Measurements from ENCODE around the gene CCSER1. TPM values are rescaled to one million over a fixed set of nuclear protein-coding genes. Genes with fewer than 3 reads are reported as not detected.

The CCSER1 gene
- polyA plus RNA-seq, 3 donors, result 0.09 to 0.75 (median 0.13) TPM

DNA sequence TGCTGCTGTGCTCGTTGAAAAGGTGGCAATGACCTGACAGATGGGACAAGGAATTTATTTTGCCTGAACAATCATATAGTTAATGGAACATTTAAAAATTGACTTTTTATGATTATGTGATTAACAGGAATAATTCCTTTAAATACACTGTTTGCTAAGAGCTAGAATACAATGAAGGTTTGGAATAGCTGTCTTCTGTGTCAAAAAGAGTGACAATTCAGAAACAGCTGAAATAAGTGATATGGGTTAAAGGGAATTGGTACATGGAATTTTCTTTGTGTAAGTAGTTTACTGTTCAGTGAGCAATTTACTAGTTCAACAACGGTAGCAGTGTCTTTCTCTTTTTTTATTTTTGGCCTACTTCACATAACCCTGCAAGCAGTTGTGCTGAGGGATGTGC lies 1093.1 kb downstream of the CCSER1 start:
- H3K4me1 ChIP-seq (ENCODE audit: control insufficient read depth in 1 of 2, insufficient read depth in 2 of 2, low read length in 2 of 2), result no peaks in the 10 kb centered on the region
- peaks cover 2 to 15% (median 13%) of the 10 kb centered on the region in 7 donors for H3K9me3 Mint-ChIP-seq
- H3K27ac ChIP-seq (ENCODE audit: low read depth in 1 of 2, low read length in 2 of 2), result no peak overlapping the region
- H3K9me3 ChIP-seq (replicated peaks in 1 of 2; ENCODE audit: control insufficient read depth in 1 of 2, insufficient read depth in 1 of 2, low read length in 2 of 2), result peaks cover 8 to 20% of the 10 kb centered on the region in 2 donors
- H3K27ac Mint-ChIP-seq, result no peak overlapping the region
- WGBS (ENCODE audit: insufficient coverage), result no CpG with 5 or more reads among the region's 2 CpGs
- H2AFZ ChIP-seq (ENCODE audit: insufficient read depth, low read depth, low read length, poor library complexity, severe bottlenecking), result no peak overlapping the region
- H4K20me1 ChIP-seq (ENCODE audit: insufficient read depth, low read length), result no peaks in the 10 kb centered on the region
- no peak overlapping the region for H3K4me3 ChIP-seq (replicated peaks in 1 of 3; ENCODE audit: low read depth in 2 of 3, low read length in 3 of 3)
- H3K4me3 Mint-ChIP-seq, result no peak overlapping the region
- no peak overlapping the region for H3K4me2 ChIP-seq (replicated peaks; ENCODE audit: extremely low read depth, low read length, poor library complexity, severe bottlenecking)
- H3K27me3 Mint-ChIP-seq (ENCODE audit: low read depth in 3 of 3), result peaks cover 0 to 3% (median 2%) of the 10 kb centered on the region in 3 donors
- no peak overlapping the region for H3K9ac ChIP-seq (ENCODE audit: insufficient read depth, low read length, poor library complexity, severe bottlenecking)
- no peaks in the 10 kb centered on the region for H3K79me2 ChIP-seq (ENCODE audit: insufficient read depth, low read length)
- TF ChIP-seq, protein P1, sequence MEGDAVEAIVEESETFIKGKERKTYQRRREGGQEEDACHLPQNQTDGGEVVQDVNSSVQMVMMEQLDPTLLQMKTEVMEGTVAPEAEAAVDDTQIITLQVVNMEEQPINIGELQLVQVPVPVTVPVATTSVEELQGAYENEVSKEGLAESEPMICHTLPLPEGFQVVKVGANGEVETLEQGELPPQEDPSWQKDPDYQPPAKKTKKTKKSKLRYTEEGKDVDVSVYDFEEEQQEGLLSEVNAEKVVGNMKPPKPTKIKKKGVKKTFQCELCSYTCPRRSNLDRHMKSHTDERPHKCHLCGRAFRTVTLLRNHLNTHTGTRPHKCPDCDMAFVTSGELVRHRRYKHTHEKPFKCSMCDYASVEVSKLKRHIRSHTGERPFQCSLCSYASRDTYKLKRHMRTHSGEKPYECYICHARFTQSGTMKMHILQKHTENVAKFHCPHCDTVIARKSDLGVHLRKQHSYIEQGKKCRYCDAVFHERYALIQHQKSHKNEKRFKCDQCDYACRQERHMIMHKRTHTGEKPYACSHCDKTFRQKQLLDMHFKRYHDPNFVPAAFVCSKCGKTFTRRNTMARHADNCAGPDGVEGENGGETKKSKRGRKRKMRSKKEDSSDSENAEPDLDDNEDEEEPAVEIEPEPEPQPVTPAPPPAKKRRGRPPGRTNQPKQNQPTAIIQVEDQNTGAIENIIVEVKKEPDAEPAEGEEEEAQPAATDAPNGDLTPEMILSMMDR (IDR thresholded peaks at IDR 0.05), result no peak
- intact Hi-C loops (cut with micrococcal nuclease), result no loop called here
- no peak for DNase-seq
- H3K27me3 ChIP-seq (ENCODE audit: control insufficient read depth in 2 of 2, insufficient read depth in 2 of 2, low read length in 2 of 2), result no peaks in the 10 kb centered on the region
- no peaks in the 10 kb centered on the region for H3K36me3 ChIP-seq (replicated peaks in 1 of 2; ENCODE audit: control insufficient read depth in 1 of 2, insufficient read depth in 2 of 2, low read length in 2 of 2)
- no peaks in the 10 kb centered on the region for H3K36me3 Mint-ChIP-seq
- no peaks in the 10 kb centered on the region for H3K4me1 Mint-ChIP-seq

DNA sequence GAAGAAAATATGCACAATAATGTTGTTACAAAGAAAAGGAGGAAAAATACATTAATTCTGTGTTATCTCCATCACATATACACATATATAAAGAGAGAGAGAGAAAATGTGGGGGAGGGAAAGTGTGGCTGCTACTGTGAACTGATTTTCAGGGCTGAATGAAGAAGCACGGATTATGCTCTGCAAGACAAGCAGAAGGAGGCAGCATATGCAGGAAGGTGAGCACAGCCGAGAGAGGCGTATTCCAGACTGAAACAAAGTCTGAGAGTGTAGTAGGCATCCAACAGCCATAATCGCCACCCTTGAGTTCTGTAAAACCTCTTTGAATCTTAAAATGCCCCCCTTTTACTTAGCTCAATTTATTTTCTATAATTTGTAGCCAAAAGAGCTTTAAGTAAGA lies 1094.8 kb downstream of the CCSER1 start:
- Histone ChIP-seq H3K9me3 (replicated peaks in 1 of 2; ENCODE audit: control insufficient read depth in 1 of 2, insufficient read depth in 1 of 2, low read length in 2 of 2) (peaks cover 0 to 9% of the 10 kb centered on the region in 2 donors), H3K4me3 (replicated peaks in 1 of 3; ENCODE audit: low read depth in 2 of 3, low read length in 3 of 3) (no peak overlapping the region), H3K4me1 (ENCODE audit: control insufficient read depth in 1 of 2, insufficient read depth in 2 of 2, low read length in 2 of 2) (no peaks in the 10 kb centered on the region), H4K20me1 (ENCODE audit: insufficient read depth, low read length) (no peaks in the 10 kb centered on the region), H2AFZ (ENCODE audit: insufficient read depth, low read depth, low read length, poor library complexity, severe bottlenecking) (no peak overlapping the region), H3K4me2 (replicated peaks; ENCODE audit: extremely low read depth, low read length, poor library complexity, severe bottlenecking) (no peak overlapping the region), H3K27me3 (ENCODE audit: control insufficient read depth in 2 of 2, insufficient read depth in 2 of 2, low read length in 2 of 2) (no peaks in the 10 kb centered on the region), H3K79me2 (ENCODE audit: insufficient read depth, low read length) (no peaks in the 10 kb centered on the region), H3K27ac (ENCODE audit: low read depth in 1 of 2, low read length in 2 of 2) (no peak overlapping the region), H3K36me3 (replicated peaks in 1 of 2; ENCODE audit: control insufficient read depth in 1 of 2, insufficient read depth in 2 of 2, low read length in 2 of 2) (no peaks in the 10 kb centered on the region), H3K9ac (ENCODE audit: insufficient read depth, low read length, poor library complexity, severe bottlenecking) (no peak overlapping the region)
- intact Hi-C loops (cut with micrococcal nuclease), result no loop called here
- WGBS (ENCODE audit: insufficient coverage), result 88% methylated on average over 3 of the region's 4 CpGs
- H3K27ac Mint-ChIP-seq, result no peak overlapping the region
- no peak overlapping the region for H3K4me3 Mint-ChIP-seq
- TF ChIP-seq, protein P1 (IDR thresholded peaks at IDR 0.05), result no peak
- no peaks in the 10 kb centered on the region for H3K27me3 Mint-ChIP-seq (ENCODE audit: low read depth in 3 of 3)
- DNase-seq, result no peak
- no peaks in the 10 kb centered on the region for H3K4me1 Mint-ChIP-seq
- H3K9me3 Mint-ChIP-seq, result peaks cover 2 to 10% (median 7%) of the 10 kb centered on the region in 7 donors
- H3K36me3 Mint-ChIP-seq, result no peaks in the 10 kb centered on the region

Data from CD14-positive monocyte (primary cell).